Measurements from ENCODE around the gene ARHGAP9. TPM values are rescaled to one million over a fixed set of nuclear protein-coding genes. Genes with fewer than 3 reads are reported as not detected.
"Not testable (repeated sequence)": the region's sequence is repeated elsewhere in the genome, so short reads cannot be mapped to it uniquely, and the experiment has no call there.

The ARHGAP9 gene
- total and polyA plus RNA-seq, 10 donors, result 148 to 400 (median 238) TPM

DNA sequence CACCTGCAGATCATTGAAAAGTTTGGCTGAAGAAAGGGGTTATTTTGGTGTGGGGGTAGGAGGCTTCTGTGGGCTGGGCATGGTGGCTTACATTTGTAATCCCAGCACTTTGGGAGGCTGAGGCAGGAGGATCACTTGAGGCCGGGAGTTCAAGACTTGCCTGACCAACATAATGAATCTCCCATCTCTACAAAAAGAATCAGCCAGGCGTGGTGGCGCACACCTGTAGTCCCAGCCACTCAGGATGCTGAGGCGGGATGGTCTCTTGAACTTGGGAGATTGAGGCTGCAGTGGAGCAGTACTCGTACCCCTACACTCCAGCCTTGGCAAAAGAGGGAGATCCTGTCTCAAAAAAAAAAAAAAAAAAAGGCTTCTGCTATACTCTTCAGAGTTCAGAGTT lies 33.6 kb upstream of the ARHGAP9 start:
- no peaks in the 10 kb centered on the region for H3K9me3 ChIP-seq
- TF ChIP-seq, protein P1, sequence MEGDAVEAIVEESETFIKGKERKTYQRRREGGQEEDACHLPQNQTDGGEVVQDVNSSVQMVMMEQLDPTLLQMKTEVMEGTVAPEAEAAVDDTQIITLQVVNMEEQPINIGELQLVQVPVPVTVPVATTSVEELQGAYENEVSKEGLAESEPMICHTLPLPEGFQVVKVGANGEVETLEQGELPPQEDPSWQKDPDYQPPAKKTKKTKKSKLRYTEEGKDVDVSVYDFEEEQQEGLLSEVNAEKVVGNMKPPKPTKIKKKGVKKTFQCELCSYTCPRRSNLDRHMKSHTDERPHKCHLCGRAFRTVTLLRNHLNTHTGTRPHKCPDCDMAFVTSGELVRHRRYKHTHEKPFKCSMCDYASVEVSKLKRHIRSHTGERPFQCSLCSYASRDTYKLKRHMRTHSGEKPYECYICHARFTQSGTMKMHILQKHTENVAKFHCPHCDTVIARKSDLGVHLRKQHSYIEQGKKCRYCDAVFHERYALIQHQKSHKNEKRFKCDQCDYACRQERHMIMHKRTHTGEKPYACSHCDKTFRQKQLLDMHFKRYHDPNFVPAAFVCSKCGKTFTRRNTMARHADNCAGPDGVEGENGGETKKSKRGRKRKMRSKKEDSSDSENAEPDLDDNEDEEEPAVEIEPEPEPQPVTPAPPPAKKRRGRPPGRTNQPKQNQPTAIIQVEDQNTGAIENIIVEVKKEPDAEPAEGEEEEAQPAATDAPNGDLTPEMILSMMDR (IDR thresholded peaks at IDR 0.05 in 8 of 11, conservative IDR thresholded peaks at IDR 0.05 in 3 of 11), result no peak
- TF ChIP-seq POLR2AphosphoS5 (IDR thresholded peaks at IDR 0.05) (no peak), POLR2A (IDR thresholded peaks at IDR 0.05) (no peak)
- no peaks in the 10 kb centered on the region for H3K27me3 ChIP-seq (replicated peaks in 1 of 7)
- peak; percentile 27 for DNase-seq
- intact Hi-C loops (cut with DNase I; ENCODE audit: low total_unique reads), result no loop called here
- 95 to 98% (median 96%) methylated on average over 5 of the region's 5 CpGs for WGBS, 5 donors
- peaks cover 4 to 28% (median 16%) of the 10 kb centered on the region in 6 donors for H3K4me1 ChIP-seq
- no peak overlapping the region for H3K27ac ChIP-seq
- no peak overlapping the region for H3K4me3 ChIP-seq
- H3K36me3 ChIP-seq, result peaks cover 3 to 100% (median 88%) of the 10 kb centered on the region in 6 donors

- peaks cover 0 to 22% (median 10%) of the 10 kb centered on the region in 6 donors for H3K4me1 ChIP-seq
- no peak overlapping the region for H3K4me3 ChIP-seq
- no peaks in the 10 kb centered on the region for H3K9me3 ChIP-seq
- no peak for TF ChIP-seq POLR2A (IDR thresholded peaks at IDR 0.05)
- TF ChIP-seq, protein P1 (IDR thresholded peaks at IDR 0.05 in 8 of 11, conservative IDR thresholded peaks at IDR 0.05 in 3 of 11), result no peak
- no peak for TF ChIP-seq POLR2AphosphoS5 (IDR thresholded peaks at IDR 0.05)
- H3K27ac ChIP-seq, result no peak overlapping the region
- H3K36me3 ChIP-seq, result peaks cover 3 to 100% (median 85%) of the 10 kb centered on the region in 6 donors
- H3K27me3 ChIP-seq (replicated peaks in 1 of 7), result no peaks in the 10 kb centered on the region
- DNase-seq, result peak; percentile 51
- intact Hi-C loops (cut with DNase I; ENCODE audit: low total_unique reads), result no loop called here
- 89 to 97% (median 95%) methylated on average over 6 of the region's 6 CpGs for WGBS, 5 donors
Measured at GRCh38 chr12:57512665-57513064, 33.0 kb upstream of the ARHGAP9 start.

DNA sequence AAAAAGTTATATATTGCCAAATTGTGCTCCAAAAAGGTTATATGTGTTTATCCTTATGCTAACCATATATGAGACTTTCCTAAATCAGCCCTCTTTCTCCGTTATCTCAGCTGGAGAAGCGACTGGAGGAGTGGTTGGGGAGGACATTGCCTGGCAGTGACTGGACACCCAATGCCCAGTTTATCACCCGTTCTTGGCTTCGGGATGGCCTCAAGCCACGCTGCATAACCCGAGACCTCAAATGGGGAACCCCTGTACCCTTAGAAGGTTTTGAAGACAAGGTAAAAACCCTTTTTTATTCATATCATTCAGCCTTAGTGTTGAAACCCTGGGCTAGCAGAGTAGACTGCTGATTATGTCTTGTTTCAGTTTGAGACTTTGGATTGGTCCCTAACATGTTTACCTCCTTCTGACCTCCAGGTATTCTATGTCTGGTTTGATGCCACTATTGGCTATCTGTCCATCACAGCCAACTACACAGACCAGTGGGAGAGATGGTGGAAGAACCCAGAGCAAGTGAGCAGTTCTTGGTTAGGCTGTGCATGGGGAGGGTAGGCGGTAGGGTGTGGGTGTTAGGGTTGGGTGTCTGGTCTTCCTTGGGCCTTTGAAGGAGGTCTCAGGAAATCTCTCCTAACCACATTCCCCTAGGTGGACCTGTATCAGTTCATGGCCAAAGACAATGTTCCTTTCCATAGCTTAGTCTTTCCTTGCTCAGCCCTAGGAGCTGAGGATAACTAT lies 32.1 kb upstream of the ARHGAP9 start:
- intact Hi-C loops (cut with DNase I; ENCODE audit: low total_unique reads), result no loop called here
- WGBS, 5 donors, result 95 to 99% (median 96%) methylated on average over 7 of the region's 7 CpGs
- H3K27me3 ChIP-seq (replicated peaks in 1 of 7), result no peaks in the 10 kb centered on the region
- peak; percentile 30 for DNase-seq
- peaks cover 3 to 96% (median 75%) of the 10 kb centered on the region in 6 donors for H3K36me3 ChIP-seq
- H3K4me3 ChIP-seq, result no peak overlapping the region
- no peak for TF ChIP-seq POLR2A (IDR thresholded peaks at IDR 0.05)
- no peak for TF ChIP-seq POLR2AphosphoS5 (IDR thresholded peaks at IDR 0.05)
- TF ChIP-seq, protein P1 (IDR thresholded peaks at IDR 0.05 in 8 of 11, conservative IDR thresholded peaks at IDR 0.05 in 3 of 11), result no peak
- no peaks in the 10 kb centered on the region for H3K9me3 ChIP-seq
- peak overlapping the region in 1 of 8 donors; percentile 36 for H3K27ac ChIP-seq
- H3K4me1 ChIP-seq, result peaks cover 0 to 13% (median 1%) of the 10 kb centered on the region in 6 donors

DNA sequence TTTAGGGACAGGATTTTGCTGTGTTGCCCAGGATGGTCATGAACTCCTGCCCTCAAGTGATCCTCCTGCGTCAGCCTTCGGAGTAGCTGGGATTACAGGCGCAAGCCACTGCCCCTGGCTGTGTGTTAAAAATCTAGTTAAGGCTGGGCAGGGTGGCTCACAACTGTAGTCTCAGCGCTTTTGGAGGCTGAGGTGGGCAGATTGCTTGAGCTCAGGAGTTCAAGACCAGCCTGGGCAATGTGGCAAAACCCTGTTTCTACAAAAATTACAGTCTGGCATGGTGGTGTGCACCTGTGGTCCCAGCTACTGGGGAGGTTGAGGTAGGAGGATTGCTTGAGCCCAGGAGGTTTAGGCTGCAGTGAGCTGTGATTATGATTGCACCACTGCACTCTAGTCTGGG lies 31.5 kb upstream of the ARHGAP9 start:
- H3K36me3 ChIP-seq, result peaks cover 3 to 96% (median 74%) of the 10 kb centered on the region in 6 donors
- peak overlapping the region in 1 of 8 donors; percentile 36 for H3K27ac ChIP-seq
- H3K27me3 ChIP-seq (replicated peaks in 1 of 7), result no peaks in the 10 kb centered on the region
- H3K4me3 ChIP-seq, result no peak overlapping the region
- H3K4me1 ChIP-seq, result peaks cover 0 to 7% (median 0%) of the 10 kb centered on the region in 6 donors
- DNase-seq, result peak; percentile 8
- 94 to 100% (median 98%) methylated on average over 4 of the region's 4 CpGs for WGBS, 5 donors
- TF ChIP-seq POLR2AphosphoS5 (IDR thresholded peaks at IDR 0.05) (no peak), POLR2A (IDR thresholded peaks at IDR 0.05) (no peak)
- TF ChIP-seq, protein P1 (IDR thresholded peaks at IDR 0.05 in 8 of 11, conservative IDR thresholded peaks at IDR 0.05 in 3 of 11), result no peak
- H3K9me3 ChIP-seq, result no peaks in the 10 kb centered on the region
- intact Hi-C loops (cut with DNase I; ENCODE audit: low total_unique reads), result no loop called here

- H3K9me3 ChIP-seq; H3K27ac ChIP-seq; DNase-seq; H3K4me3 ChIP-seq; intact Hi-C loops (cut with DNase I; ENCODE audit: low total_unique reads); H3K4me1 ChIP-seq; H3K27me3 ChIP-seq (replicated peaks in 1 of 7): not testable (repeated sequence)
- 94 to 100% (median 97%) methylated on average over 11 to 28 of the region's 28 CpGs for WGBS, 5 donors
- H3K36me3 ChIP-seq, result peaks cover 0 to 96% (median 75%) of the 10 kb centered on the region in 6 donors
Measured at GRCh38 chr12:57507796-57508195, 28.1 kb upstream of the ARHGAP9 start.

GRCh38 chr12:57506541-57506940 lies 26.9 kb upstream of the ARHGAP9 start:
- H3K27me3 ChIP-seq (replicated peaks in 1 of 7); H3K4me1 ChIP-seq; DNase-seq; H3K27ac ChIP-seq; intact Hi-C loops (cut with DNase I; ENCODE audit: low total_unique reads); H3K4me3 ChIP-seq; H3K9me3 ChIP-seq: not testable (repeated sequence)
- peaks cover 0 to 96% (median 75%) of the 10 kb centered on the region in 6 donors for H3K36me3 ChIP-seq
- WGBS, 5 donors, result 68 to 98% (median 97%) methylated on average over 3 to 4 of the region's 4 CpGs
